OCI-LY7 (cell line): ENCODE results near the gene MCUB.

Source experiments
- CTCF ChIP-seq: fragments of 200-600 bp; sonication (generic); conservative IDR thresholded peaks from 2 replicates; pipeline ENCODE4 v1.5.1; 2014; ENCODE audit warnings: mild to moderate bottlenecking, antibody characterized with exemption, low read length, moderate library complexity, mixed read lengths
- EZH2phosphoT487 ChIP-seq: fragments of 200-600 bp; sonication (generic); IDR thresholded peaks from 2 replicates; pipeline ENCODE4 v1.6.1; 2018; ENCODE audit warnings: low read depth, borderline replicate concordance, mild to moderate bottlenecking, mixed run types, antibody characterized with exemption, low read length, moderate library complexity, mixed read lengths

- TF ChIP-seq CTCF (no peak), EZH2phosphoT487 (no peak)
These were observed 12.1 kb downstream of the MCUB start for GRCh38 chr4:109572154-109572553.
